GM19351 (cell line): ENCODE results near the gene LY9.

Experiments
- ATAC-seq: cut with Tn5 transposase; IDR thresholded peaks from one replicate; pipeline ENCODE4 v1.9.1; 2021; ENCODE audit warnings: mild to moderate bottlenecking, moderate library complexity; ENCODE audit not compliant: unreplicated experiment

LY9 gene

GRCh38 chr1:160800645-160801408 lies 4.9 kb downstream of the LY9 start:
- ATAC-seq: no peak

DNA sequence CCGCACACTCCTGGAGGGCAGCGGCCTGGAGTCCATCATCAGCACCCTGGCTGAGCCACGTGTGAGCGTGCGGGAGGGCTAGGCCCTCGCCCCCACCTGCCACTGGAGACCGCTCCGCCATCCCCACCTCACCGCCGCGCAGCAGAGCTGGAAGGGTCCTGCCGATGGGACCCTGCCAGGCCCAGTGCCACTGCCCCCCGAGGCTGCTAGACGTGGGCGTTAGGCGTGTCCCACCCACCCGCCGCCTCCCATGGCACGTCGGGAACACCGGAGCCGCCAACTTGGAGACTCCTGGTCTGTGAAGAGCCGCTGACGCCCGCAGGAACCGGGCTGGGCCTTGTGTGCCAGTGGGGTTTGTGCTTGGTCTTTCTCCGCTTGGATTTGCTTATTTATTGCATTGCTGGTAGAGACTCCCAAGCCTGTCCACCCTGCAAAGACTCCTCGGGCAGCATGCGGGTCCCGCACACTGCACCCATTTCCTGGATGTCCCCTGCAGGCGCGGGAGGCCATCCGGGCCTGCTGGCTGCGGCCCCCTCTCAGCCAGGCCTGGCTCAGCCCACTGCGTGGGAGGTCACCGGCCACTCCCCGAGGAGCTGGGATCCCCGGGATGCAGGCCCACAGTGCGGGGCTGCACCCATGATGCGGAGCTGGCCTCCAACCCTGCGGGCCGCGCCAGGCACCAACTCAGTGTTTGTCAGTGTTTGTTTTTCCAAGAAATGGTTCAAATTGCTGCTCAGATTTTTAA lies 6.0 kb downstream of the LY9 start:
- no peak for ATAC-seq

GRCh38 chr1:160806109-160806665 lies 10.2 kb downstream of the LY9 start:
- no peak for ATAC-seq

DNA sequence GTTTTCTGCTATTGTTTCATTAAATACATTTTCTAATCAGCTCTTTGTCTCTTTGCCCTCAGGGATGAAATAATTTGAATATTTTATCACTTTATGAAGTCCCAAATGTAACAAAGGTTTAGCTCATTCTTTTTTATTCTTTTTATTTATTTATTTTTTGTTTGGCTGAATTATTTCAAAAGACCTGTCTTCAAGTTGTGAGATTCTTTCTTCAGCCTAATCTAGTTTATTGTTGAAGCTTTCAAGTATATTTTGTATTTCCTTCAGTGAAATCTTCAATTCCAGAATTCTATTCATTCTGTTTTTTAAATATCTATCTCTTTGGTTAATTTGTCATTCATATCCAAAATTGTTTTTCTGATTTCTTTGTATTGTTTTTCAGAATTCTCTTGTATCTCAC lies 10.8 kb downstream of the LY9 start:
- ATAC-seq: no peak

GRCh38 chr1:160807247-160807646 lies 11.3 kb downstream of the LY9 start:
- no peak for ATAC-seq

GRCh38 chr1:160807738-160808137 lies 11.8 kb downstream of the LY9 start:
- ATAC-seq: no peak

GRCh38 chr1:160808289-160808688 lies 12.3 kb downstream of the LY9 start:
- ATAC-seq: no peak

DNA sequence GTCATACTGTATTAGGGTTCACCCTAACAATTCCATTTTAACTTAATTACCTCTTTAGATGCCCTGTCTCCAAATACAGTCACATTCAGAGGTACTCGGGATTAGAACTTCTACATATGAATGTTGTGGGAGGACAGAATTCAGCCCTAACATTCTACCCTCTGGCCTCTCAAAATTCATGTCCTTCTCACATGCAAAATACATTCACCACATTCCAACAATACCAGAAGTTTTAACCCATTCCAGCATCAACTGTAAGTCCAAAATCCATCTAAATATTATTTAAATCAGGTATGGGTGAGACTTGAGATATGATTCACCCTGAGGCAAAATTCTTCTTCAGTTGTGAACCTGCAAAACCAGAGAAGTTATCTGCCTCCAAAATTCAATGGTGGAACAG lies 14.5 kb downstream of the LY9 start:
- ATAC-seq: no peak

GRCh38 chr1:160811147-160811546 lies 15.2 kb downstream of the LY9 start:
- ATAC-seq: no peak

DNA sequence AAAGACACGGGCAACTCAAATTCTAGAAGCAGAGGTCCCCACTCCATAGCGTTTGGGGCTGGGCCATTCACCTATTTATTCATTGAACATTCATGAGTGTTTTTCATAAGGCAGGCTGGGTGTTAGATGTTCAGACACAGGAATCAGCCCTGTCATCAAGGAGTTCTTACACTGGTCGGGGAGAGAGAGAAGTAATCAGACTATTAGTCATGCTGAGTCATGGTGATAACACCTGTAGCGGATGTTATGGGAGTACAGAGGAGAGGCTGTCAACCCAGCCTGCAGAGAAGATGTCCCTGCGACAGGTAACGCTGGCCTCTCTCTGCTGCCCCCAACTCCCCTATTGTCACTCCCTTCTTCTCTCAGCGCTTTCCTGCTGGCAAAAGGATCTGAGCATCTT lies 17.2 kb downstream of the LY9 start:
- no peak for ATAC-seq

DNA sequence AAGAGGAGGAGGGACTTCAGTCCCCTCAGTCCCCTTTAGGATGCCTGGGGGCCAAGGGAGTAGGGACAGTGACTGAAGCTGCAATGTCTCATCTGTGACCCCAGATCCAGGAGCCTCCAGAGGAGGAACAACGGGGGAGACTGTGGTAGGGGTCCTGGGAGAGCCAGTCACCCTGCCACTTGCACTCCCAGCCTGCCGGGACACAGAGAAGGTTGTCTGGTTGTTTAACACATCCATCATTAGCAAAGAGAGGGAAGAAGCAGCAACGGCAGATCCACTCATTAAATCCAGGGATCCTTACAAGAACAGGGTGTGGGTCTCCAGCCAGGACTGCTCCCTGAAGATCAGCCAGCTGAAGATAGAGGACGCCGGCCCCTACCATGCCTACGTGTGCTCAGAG lies 18.3 kb downstream of the LY9 start:
- ATAC-seq: no peak

DNA sequence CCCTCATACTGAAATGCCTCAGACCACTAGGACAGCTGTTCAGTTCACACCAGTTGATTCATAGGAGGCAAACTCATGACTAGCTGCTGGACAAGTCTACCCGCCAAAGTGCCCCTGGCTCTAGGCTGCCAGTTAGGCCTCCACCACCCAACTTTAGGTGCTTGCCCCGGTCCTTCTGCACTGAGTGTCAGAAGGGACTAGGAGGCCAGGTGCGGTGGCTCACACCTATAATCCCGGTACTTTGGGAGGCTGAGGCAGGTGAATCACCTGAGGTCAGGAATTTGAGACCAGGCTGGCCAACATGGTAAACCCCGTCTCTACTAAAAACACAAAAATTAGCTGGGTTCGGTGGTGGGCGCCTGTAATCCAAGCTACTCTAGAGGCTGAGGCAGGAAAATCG lies 18.9 kb downstream of the LY9 start:
- ATAC-seq: no peak

GRCh38 chr1:160818207-160818937 lies 22.4 kb downstream of the LY9 start:
- ATAC-seq: no peak

GRCh38 chr1:160819186-160819585 lies 23.2 kb downstream of the LY9 start:
- no peak for ATAC-seq

GRCh38 chr1:160821627-160822026 lies 25.7 kb downstream of the LY9 start:
- no peak for ATAC-seq

GRCh38 chr1:160823296-160823695 lies 27.3 kb downstream of the LY9 start:
- no peak for ATAC-seq

- ATAC-seq: no peak
These were observed 30.6 kb downstream of the LY9 start for GRCh38 chr1:160826546-160826945.

GRCh38 chr1:160827418-160827817 lies 31.4 kb downstream of the LY9 start:
- no peak for ATAC-seq

DNA sequence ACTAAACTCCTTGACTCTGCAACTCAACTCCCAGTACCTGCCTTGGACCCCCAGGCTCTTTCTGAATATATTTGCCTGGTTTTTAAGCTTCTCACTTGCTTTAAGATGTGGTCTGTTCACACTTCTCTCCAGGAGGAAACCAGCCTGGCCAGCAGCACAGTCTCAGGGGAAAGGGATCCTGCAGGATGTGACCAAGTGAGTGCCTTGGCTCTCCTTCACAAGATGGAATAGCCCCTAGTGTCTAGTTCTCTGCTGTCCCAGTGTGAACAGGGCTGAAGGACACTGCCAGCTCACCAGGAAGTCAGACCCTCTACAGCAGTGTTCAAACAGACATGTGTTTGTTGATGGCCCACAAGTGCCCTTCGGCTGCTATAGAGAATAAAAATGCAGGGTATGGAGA lies 33.8 kb downstream of the LY9 start:
- ATAC-seq: no peak

DNA sequence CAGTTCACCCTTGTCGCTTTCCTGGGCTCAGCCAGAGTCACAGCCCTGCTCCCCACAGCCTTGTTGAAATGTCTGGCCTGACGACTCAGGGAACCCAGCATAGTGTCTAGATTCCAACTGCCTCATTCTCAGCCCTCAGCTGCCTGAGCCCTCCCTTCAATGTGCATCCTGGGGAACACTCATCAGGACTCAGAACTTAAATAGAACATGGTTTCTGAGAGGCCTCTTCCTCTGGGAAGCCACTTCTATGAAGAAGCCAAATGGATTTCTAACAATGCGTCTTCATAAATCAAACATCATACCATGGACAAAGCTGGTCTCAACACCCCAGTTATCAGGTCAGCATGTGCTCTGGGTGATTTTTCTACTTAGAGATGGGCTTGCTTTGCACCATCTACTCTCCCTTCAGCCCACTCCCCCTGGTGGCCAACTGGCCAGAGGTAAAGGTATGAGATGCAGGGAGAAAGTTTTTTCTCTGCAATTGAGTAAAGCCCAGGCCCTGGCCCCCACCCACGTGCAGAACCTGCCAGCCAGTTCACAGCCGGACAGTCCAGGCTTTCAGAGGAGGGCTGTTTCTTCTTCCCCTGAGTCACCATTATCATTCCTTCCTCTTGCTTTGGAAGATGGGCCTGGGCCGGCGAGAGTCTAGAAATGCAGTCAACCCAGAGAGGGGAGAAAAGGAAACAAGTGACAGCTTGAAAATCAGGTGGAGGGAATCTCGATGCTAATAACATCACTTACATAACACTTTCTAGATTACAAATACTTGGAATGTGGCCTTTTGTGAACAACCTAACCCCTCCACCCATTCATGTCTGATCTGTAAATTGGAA lies 34.6 kb downstream of the LY9 start:
- ATAC-seq: no peak
